ENCODE measurements around the gene DNAJC13. TPM values are rescaled to one million over a fixed set of nuclear protein-coding genes. Genes with fewer than 3 reads are reported as not detected.

Gene DNAJC13
- total RNA-seq, 2 experiments from 2014 or later = 29.9 to 32.0 TPM

DNA sequence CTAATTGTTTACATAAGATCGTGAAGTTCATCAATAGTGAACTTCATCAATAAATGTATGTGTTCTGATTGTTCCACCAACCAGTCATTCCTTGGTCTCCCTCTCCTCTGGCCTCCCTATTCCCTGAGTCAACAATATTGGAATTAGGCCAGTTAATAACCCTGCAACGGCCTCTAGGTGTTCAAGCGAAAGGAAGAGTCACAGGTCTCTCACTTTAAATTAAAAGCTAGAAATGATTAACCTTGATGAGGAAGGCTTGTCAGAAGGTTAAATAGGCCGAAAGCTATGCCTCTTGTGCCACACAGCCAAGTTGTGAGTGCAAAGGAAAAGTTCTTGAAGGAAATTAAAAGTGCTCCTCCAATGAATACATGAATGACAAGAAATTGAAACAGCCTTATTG lies 90.4 kb downstream of the DNAJC13 start:
- CTCF ChIA-PET = no interaction called here
- H3K27ac Mint-ChIP-seq = no peak overlapping the region
- no peak overlapping the region for H3K4me3 Mint-ChIP-seq
- no peak for DNase-seq
- intact Hi-C loops (cut with micrococcal nuclease) = no loop called here
- ATAC-seq = no peak
- no peaks in the 10 kb centered on the region for H3K4me1 Mint-ChIP-seq (ENCODE audit: low read depth)
- POLR2A ChIA-PET = no interaction called here
- no peaks in the 10 kb centered on the region for H3K27me3 Mint-ChIP-seq
- peaks cover 38% of the 10 kb centered on the region for H3K36me3 Mint-ChIP-seq (ENCODE audit: low read depth)
- no peaks in the 10 kb centered on the region for H3K9me3 Mint-ChIP-seq
- TF ChIP-seq, protein P1, sequence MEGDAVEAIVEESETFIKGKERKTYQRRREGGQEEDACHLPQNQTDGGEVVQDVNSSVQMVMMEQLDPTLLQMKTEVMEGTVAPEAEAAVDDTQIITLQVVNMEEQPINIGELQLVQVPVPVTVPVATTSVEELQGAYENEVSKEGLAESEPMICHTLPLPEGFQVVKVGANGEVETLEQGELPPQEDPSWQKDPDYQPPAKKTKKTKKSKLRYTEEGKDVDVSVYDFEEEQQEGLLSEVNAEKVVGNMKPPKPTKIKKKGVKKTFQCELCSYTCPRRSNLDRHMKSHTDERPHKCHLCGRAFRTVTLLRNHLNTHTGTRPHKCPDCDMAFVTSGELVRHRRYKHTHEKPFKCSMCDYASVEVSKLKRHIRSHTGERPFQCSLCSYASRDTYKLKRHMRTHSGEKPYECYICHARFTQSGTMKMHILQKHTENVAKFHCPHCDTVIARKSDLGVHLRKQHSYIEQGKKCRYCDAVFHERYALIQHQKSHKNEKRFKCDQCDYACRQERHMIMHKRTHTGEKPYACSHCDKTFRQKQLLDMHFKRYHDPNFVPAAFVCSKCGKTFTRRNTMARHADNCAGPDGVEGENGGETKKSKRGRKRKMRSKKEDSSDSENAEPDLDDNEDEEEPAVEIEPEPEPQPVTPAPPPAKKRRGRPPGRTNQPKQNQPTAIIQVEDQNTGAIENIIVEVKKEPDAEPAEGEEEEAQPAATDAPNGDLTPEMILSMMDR (IDR thresholded peaks at IDR 0.05) = no peak

DNA sequence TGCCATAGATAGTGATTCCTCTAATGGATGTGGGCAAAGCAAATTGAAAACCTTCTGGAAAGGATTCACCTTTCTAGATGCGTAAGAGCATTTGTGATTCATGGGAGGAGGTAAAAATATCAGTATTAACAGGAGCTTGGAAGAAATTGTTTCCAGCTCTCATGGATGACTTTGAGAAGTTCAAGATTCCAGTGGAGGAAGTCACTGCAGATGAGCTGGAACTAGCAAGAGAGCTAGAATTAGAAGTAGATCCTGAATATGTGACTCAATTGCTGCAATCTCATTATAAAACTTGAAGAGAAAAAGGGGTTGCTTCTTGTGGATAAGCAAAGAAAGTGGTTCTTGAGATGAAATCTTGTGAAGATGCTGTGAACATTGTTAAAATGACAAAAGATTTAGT lies 91.8 kb downstream of the DNAJC13 start:
- TF ChIP-seq, protein P1 (IDR thresholded peaks at IDR 0.05) = no peak
- ATAC-seq (no peak), DNase-seq (no peak)
- intact Hi-C loops (cut with micrococcal nuclease) = no loop called here
- POLR2A ChIA-PET = no interaction called here
- CTCF ChIA-PET = interaction anchor here (0.9 to 1.9 kb wide), 2 partner anchors 13 to 27 kb away, joined by 3 to 4 read pairs; no protein-coding TSS in a partner anchor
- Mint-ChIP-seq H3K36me3 (ENCODE audit: low read depth) (peaks cover 38% of the 10 kb centered on the region), H3K9me3 (no peaks in the 10 kb centered on the region), H3K4me1 (ENCODE audit: low read depth) (no peaks in the 10 kb centered on the region), H3K4me3 (no peak overlapping the region), H3K27ac (no peak overlapping the region), H3K27me3 (no peaks in the 10 kb centered on the region)

GRCh38 chr3:132509506-132509905 lies 92.2 kb downstream of the DNAJC13 start:
- DNase-seq (no peak), ATAC-seq (no peak)
- TF ChIP-seq, protein P1 (IDR thresholded peaks at IDR 0.05) = no peak
- intact Hi-C loops (cut with micrococcal nuclease) = no loop called here
- ChIA-PET POLR2A (no interaction called here), CTCF (interaction anchor here (0.9 to 1.9 kb wide), 2 partner anchors 12 to 27 kb away, joined by 3 to 4 read pairs; no protein-coding TSS in a partner anchor)
- Mint-ChIP-seq H3K27me3 (no peaks in the 10 kb centered on the region), H3K36me3 (ENCODE audit: low read depth) (peaks cover 39% of the 10 kb centered on the region), H3K4me3 (no peak overlapping the region), H3K9me3 (no peaks in the 10 kb centered on the region), H3K27ac (no peak overlapping the region), H3K4me1 (ENCODE audit: low read depth) (no peaks in the 10 kb centered on the region)

GRCh38 chr3:132513057-132513456 lies 95.8 kb downstream of the DNAJC13 start:
- no peak overlapping the region for H3K4me3 Mint-ChIP-seq
- peaks cover 38% of the 10 kb centered on the region for H3K36me3 Mint-ChIP-seq (ENCODE audit: low read depth)
- no peak for DNase-seq
- TF ChIP-seq, protein P1 (IDR thresholded peaks at IDR 0.05) = no peak
- no peaks in the 10 kb centered on the region for H3K27me3 Mint-ChIP-seq
- no peak overlapping the region for H3K27ac Mint-ChIP-seq
- intact Hi-C loops (cut with micrococcal nuclease) = no loop called here
- no peaks in the 10 kb centered on the region for H3K4me1 Mint-ChIP-seq (ENCODE audit: low read depth)
- POLR2A ChIA-PET = no interaction called here
- H3K9me3 Mint-ChIP-seq = no peaks in the 10 kb centered on the region
- CTCF ChIA-PET = interaction anchor here (1.1 to 1.5 kb wide), 2 partner anchors 9 to 23 kb away, joined by 3 read pairs; no protein-coding TSS in a partner anchor
- no peak for ATAC-seq

- intact Hi-C loops (cut with micrococcal nuclease) = no loop called here
- POLR2A ChIA-PET = no interaction called here
- Mint-ChIP-seq H3K27ac (no peak overlapping the region), H3K9me3 (no peaks in the 10 kb centered on the region), H3K27me3 (no peaks in the 10 kb centered on the region), H3K4me3 (no peak overlapping the region), H3K36me3 (ENCODE audit: low read depth) (peaks cover 42% of the 10 kb centered on the region), H3K4me1 (ENCODE audit: low read depth) (peaks cover 13% of the 10 kb centered on the region)
- ATAC-seq (no peak), DNase-seq (no peak)
- TF ChIP-seq, protein P1 (IDR thresholded peaks at IDR 0.05) = no peak
- CTCF ChIA-PET = no interaction called here
Measured at GRCh38 chr3:132517311-132517710, 100.0 kb downstream of the DNAJC13 start.
